ENCODE measurements around the gene PCED1A. TPM values are rescaled to one million over a fixed set of nuclear protein-coding genes. Genes with fewer than 3 reads are reported as not detected.

The PCED1A gene
- total RNA-seq, 4 donors from 2014 or later = 25.4 to 99.0 (median 48.7) TPM

GRCh38 chr20:2817341-2817726 is 23.1 kb downstream of the PCED1A start:
- no peak for DNase-seq
- H3K27ac ChIP-seq = no peak overlapping the region
- H3K36me3 ChIP-seq = no peaks in the 10 kb centered on the region
- no peaks in the 10 kb centered on the region for H3K9me3 ChIP-seq
- no peaks in the 10 kb centered on the region for H3K4me1 ChIP-seq
- no peak overlapping the region for H3K4me3 ChIP-seq
- TF ChIP-seq POLR2A (IDR thresholded peaks at IDR 0.05) (no peak), CTCF (IDR thresholded peaks at IDR 0.05) (no peak)
- peaks cover 0 to 13% of the 10 kb centered on the region in 2 donors for H3K27me3 ChIP-seq

GRCh38 chr20:2816583-2817340 is 23.7 kb downstream of the PCED1A start:
- no peak overlapping the region for H3K27ac ChIP-seq
- H3K9me3 ChIP-seq = no peaks in the 10 kb centered on the region
- peaks cover 0 to 13% of the 10 kb centered on the region in 2 donors for H3K27me3 ChIP-seq
- H3K36me3 ChIP-seq = no peaks in the 10 kb centered on the region
- H3K4me3 ChIP-seq = no peak overlapping the region
- TF ChIP-seq POLR2A (IDR thresholded peaks at IDR 0.05) (no peak), CTCF (IDR thresholded peaks at IDR 0.05) (no peak)
- no peaks in the 10 kb centered on the region for H3K4me1 ChIP-seq
- DNase-seq = peak in 1 of 3 donors; percentile 44

DNA sequence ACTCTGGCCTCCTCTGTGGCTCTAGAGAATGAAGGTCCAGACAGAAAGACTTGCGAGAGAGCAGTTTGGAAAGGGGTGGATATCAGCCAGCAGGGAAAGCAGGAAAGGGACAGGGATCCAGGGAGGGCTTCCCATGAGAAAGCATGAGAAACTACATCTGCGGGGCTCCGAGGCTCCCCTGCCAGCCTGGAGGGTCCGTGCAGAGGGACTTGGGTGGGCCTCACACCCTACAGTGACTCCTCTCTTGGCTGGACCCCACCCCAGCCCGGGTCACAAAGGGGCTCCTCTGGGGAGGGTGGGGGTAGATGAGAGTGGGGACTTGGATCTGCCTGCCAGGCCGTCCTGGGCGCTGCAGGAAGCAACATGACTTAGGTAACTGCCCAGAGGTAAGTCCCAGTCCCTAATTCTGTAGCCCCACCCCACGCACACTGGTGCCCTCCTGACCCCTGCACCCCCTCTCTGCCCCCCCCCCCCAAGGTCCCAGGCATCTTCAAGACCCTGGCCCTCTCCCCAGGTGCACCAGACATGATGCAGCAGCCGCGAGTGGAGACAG is 24.3 kb downstream of the PCED1A start, which contains the start of gene TMEM239:
TSS of gene TMEM239 (plus strand) at position 335 of the 553 bp plus-strand sequence. CDS start at position 526, 191 bp downstream.
- peak in 1 of 3 donors; percentile 40 for DNase-seq
- no peaks in the 10 kb centered on the region for H3K36me3 ChIP-seq
- peaks cover 0 to 8% of the 10 kb centered on the region in 2 donors for H3K27me3 ChIP-seq
- no peak within 1 kb of the TSS for H3K27ac ChIP-seq
- H3K4me3 ChIP-seq = no peak within 1 kb of the TSS
- TF ChIP-seq POLR2A (IDR thresholded peaks at IDR 0.05) = no peak
- no peak for TF ChIP-seq CTCF (IDR thresholded peaks at IDR 0.05)
- H3K9me3 ChIP-seq = no peaks in the 10 kb centered on the region
- no peaks in the 10 kb centered on the region for H3K4me1 ChIP-seq

- peak in 1 of 3 donors; percentile 35 for DNase-seq
- TF ChIP-seq CTCF (IDR thresholded peaks at IDR 0.05) (no peak), POLR2A (IDR thresholded peaks at IDR 0.05) (no peak)
- peaks cover 0 to 1% of the 10 kb centered on the region in 2 donors for H3K27me3 ChIP-seq
Observed at GRCh38 chr20:2815242-2815900, 25.1 kb downstream of the PCED1A start.

DNA sequence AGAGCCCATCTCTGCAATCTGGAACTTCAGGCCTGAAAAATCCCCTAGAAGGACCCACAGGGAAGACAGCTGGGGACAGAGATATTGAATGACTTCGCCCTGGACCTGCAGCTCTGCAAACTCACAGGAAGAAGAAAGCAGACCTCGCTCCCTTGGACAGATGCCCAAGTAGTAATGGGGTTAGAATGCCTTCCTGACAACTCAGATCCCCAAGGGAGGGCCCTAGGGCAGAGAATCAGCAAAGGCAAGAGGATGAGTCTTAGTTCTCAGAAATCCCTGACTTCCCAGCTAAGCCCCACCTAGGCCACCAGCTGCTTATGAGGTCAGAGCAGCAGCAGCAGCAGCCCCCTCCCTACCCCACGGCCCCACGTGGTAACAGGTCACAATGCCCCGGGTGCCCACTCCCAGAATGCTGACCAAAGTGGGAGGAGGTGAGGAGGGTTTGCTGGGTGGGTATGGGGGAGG is 25.8 kb downstream of the PCED1A start, which contains the start of gene C20orf141:
TSS of gene C20orf141 (plus strand) at position 401 of the 465 bp plus-strand sequence. CDS start 198 bp downstream, outside the sequence.
- no peaks in the 10 kb centered on the region for H3K27me3 ChIP-seq
- H3K36me3 ChIP-seq = no peaks in the 10 kb centered on the region
- TF ChIP-seq POLR2A (IDR thresholded peaks at IDR 0.05) = no peak
- TF ChIP-seq CTCF (IDR thresholded peaks at IDR 0.05) = no peak
- H3K4me1 ChIP-seq = no peaks in the 10 kb centered on the region
- H3K27ac ChIP-seq = no peak within 1 kb of the TSS
- H3K9me3 ChIP-seq = no peaks in the 10 kb centered on the region
- DNase-seq = peak in 1 of 3 donors; percentile 46
- no peak within 1 kb of the TSS for H3K4me3 ChIP-seq

More at GRCh38 chr20:2815242-2815900, 25.1 kb downstream of the PCED1A start:
- no peak overlapping the region for H3K27ac ChIP-seq
- H3K9me3 ChIP-seq = no peaks in the 10 kb centered on the region
- H3K4me3 ChIP-seq = no peak overlapping the region
- no peaks in the 10 kb centered on the region for H3K4me1 ChIP-seq
- H3K36me3 ChIP-seq = no peaks in the 10 kb centered on the region
